MM.1S (cell line): ENCODE data around the gene TOM1.

Experiments used
- EZH2 ChIP-seq: fragments of 300-600 bp; sonication (generic); optimal IDR thresholded peaks from 2 replicates; pipeline ENCODE3; 2017; ENCODE audit warnings: low read depth, mild to moderate bottlenecking, antibody characterized with exemption, low read length, mixed read lengths
- TF ChIP-seq, protein P1 (sequence below): fragments of 300-600 bp; sonication (generic); IDR thresholded peaks from 2 replicates; pipeline ENCODE4 v1.5.1; 2016; ENCODE audit warnings: antibody characterized with exemption, low read length, mixed read lengths

DNA sequence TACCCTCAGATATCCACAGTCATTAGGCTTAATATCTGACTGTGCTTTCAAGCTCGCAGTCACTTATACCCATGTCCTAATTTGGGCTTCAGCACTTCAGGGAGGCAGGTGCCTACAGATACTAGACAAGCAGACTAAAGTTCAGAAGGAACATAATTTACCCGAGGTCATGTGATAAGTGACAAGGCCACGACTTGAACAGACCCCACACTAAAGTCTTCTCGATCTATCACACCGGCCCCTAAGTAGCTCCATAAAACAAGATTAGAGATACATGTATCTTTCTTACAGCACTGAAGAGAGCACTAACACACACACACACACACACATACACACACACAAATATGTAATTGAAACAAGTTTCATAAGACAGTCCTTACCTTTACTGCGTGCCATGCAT is 32.6 kb downstream of the TOM1 start:
- no peak for TF ChIP-seq EZH2
- TF ChIP-seq, protein P1, sequence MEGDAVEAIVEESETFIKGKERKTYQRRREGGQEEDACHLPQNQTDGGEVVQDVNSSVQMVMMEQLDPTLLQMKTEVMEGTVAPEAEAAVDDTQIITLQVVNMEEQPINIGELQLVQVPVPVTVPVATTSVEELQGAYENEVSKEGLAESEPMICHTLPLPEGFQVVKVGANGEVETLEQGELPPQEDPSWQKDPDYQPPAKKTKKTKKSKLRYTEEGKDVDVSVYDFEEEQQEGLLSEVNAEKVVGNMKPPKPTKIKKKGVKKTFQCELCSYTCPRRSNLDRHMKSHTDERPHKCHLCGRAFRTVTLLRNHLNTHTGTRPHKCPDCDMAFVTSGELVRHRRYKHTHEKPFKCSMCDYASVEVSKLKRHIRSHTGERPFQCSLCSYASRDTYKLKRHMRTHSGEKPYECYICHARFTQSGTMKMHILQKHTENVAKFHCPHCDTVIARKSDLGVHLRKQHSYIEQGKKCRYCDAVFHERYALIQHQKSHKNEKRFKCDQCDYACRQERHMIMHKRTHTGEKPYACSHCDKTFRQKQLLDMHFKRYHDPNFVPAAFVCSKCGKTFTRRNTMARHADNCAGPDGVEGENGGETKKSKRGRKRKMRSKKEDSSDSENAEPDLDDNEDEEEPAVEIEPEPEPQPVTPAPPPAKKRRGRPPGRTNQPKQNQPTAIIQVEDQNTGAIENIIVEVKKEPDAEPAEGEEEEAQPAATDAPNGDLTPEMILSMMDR = no peak
